ENCODE results near the gene CAMK2A. TPM values are rescaled to one million over a fixed set of nuclear protein-coding genes. Genes with fewer than 3 reads are reported as not detected.

The CAMK2A gene
- total RNA-seq, 4 donors from 2014 or later = 1.4 to 6.9 (median 3.6) TPM

DNA sequence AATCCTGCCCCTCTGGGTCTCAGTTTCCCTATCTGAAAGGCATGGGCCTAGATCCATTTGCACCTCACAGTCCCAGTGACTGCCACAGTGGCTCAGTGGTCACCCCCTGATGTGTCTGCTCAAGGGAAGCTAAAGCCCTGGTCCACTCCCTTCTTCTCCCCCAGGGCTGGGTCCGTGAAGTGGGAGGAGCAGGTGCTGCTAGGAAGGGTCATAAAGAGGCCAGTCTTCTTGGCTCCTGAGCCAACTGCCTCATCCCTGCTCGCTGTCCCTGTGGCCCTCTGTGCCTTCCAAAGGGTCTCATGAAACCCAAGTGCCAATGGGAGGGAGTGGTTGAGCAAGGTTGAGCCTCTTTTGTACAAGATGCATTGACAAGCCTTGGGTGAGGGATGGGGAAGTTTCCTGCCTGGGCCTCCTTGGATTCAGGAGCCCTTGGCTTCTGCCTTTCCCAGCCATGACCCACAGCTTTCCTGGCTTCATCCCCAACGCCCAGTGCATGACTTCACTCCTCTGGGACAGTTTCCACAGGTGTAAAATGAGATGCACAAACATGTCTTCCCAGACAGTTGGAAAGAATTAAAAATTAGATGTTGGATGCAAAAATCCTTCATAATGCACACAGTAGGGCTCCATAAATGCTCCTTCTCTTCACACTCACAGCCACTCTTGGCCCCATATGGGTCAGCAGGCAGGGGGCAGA is 101.3 kb downstream of the CAMK2A start:
- no peak for ATAC-seq
- Histone ChIP-seq H3K4me3 (no peak overlapping the region), H3K9me3 (no peaks in the 10 kb centered on the region), H3K36me3 (no peaks in the 10 kb centered on the region), H3K27me3 (peaks cover 44% of the 10 kb centered on the region), H3K27ac (no peak overlapping the region), H3K4me1 (peaks cover 0 to 8% (median 6%) of the 10 kb centered on the region in 3 donors)
- WGBS, 2 donors (ENCODE audit: low coverage in 1 of 2) = 40% methylated on average over 1 of the region's 3 CpGs; no CpG with 5 or more reads in 1 of the 2 donors
- TF ChIP-seq, protein P1, sequence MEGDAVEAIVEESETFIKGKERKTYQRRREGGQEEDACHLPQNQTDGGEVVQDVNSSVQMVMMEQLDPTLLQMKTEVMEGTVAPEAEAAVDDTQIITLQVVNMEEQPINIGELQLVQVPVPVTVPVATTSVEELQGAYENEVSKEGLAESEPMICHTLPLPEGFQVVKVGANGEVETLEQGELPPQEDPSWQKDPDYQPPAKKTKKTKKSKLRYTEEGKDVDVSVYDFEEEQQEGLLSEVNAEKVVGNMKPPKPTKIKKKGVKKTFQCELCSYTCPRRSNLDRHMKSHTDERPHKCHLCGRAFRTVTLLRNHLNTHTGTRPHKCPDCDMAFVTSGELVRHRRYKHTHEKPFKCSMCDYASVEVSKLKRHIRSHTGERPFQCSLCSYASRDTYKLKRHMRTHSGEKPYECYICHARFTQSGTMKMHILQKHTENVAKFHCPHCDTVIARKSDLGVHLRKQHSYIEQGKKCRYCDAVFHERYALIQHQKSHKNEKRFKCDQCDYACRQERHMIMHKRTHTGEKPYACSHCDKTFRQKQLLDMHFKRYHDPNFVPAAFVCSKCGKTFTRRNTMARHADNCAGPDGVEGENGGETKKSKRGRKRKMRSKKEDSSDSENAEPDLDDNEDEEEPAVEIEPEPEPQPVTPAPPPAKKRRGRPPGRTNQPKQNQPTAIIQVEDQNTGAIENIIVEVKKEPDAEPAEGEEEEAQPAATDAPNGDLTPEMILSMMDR (IDR thresholded peaks at IDR 0.05) = no peak
- TF ChIP-seq EP300 (IDR thresholded peaks at IDR 0.05) (no peak), POLR2AphosphoS5 (IDR thresholded peaks at IDR 0.05) (no peak), POLR2A (IDR thresholded peaks at IDR 0.05) (no peak)

DNA sequence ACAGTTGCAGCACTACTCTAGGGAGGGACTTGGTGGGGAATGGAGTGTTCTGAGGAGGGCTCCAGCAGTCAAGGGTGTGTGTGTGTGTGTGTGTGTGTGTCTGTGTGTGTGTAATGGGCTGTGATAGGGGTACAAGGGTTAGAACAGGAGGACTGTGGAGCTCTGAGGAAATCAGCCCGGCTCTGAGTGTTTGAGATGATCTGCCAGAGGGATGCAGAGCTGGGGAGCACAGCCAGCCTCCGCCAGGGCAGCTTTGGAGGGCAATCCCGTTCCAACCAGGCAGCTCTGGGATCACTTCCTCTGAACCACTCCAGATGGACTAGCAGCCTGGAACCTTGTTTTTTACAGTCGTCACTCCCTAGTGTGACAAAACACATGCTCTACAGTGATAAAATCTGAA is 102.7 kb downstream of the CAMK2A start:
- H3K4me3 ChIP-seq = no peak overlapping the region
- TF ChIP-seq POLR2A (IDR thresholded peaks at IDR 0.05) (no peak), POLR2AphosphoS5 (IDR thresholded peaks at IDR 0.05) (no peak)
- TF ChIP-seq, protein P1 (IDR thresholded peaks at IDR 0.05) = no peak
- H3K27me3 ChIP-seq = peaks cover 39% of the 10 kb centered on the region
- no peaks in the 10 kb centered on the region for H3K36me3 ChIP-seq
- peaks cover 0 to 15% (median 6%) of the 10 kb centered on the region in 3 donors for H3K4me1 ChIP-seq
- no peaks in the 10 kb centered on the region for H3K9me3 ChIP-seq
- no peak overlapping the region for H3K27ac ChIP-seq
- no peak for ATAC-seq
- WGBS, 2 donors (ENCODE audit: low coverage in 1 of 2) = 56 to 69% methylated on average over 3 to 4 of the region's 4 CpGs

DNA sequence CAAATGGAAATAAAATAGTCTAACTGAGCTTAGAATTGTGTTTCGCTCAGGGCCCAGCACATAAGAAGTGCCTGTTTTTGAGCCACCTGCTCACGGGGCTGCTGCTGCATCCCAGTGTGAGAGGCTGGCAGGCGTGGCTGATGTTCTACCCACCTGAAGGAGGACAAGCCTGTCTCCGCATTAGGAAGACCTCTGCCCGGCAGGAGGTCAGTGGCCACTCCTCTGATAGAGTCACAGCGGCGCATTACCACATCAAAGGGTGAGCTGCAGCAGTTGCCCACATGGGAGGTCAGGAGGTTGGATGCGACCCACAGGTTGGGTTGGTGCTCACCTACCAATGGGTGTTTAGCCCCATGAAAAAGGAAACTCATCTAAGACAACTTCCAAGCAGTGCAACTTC is 103.4 kb downstream of the CAMK2A start:
- Histone ChIP-seq H3K4me1 (peaks cover 0 to 23% (median 9%) of the 10 kb centered on the region in 3 donors), H3K9me3 (no peaks in the 10 kb centered on the region), H3K27me3 (peaks cover 34% of the 10 kb centered on the region), H3K36me3 (no peaks in the 10 kb centered on the region), H3K4me3 (no peak overlapping the region), H3K27ac (no peak overlapping the region)
- WGBS, 2 donors (ENCODE audit: low coverage in 1 of 2) = no CpG with 5 or more reads among the region's 8 CpGs
- no peak for ATAC-seq
- TF ChIP-seq POLR2AphosphoS5 (IDR thresholded peaks at IDR 0.05) (no peak), POLR2A (IDR thresholded peaks at IDR 0.05) (no peak), EP300 (IDR thresholded peaks at IDR 0.05) (no peak)
- TF ChIP-seq, protein P1 (IDR thresholded peaks at IDR 0.05) = no peak

DNA sequence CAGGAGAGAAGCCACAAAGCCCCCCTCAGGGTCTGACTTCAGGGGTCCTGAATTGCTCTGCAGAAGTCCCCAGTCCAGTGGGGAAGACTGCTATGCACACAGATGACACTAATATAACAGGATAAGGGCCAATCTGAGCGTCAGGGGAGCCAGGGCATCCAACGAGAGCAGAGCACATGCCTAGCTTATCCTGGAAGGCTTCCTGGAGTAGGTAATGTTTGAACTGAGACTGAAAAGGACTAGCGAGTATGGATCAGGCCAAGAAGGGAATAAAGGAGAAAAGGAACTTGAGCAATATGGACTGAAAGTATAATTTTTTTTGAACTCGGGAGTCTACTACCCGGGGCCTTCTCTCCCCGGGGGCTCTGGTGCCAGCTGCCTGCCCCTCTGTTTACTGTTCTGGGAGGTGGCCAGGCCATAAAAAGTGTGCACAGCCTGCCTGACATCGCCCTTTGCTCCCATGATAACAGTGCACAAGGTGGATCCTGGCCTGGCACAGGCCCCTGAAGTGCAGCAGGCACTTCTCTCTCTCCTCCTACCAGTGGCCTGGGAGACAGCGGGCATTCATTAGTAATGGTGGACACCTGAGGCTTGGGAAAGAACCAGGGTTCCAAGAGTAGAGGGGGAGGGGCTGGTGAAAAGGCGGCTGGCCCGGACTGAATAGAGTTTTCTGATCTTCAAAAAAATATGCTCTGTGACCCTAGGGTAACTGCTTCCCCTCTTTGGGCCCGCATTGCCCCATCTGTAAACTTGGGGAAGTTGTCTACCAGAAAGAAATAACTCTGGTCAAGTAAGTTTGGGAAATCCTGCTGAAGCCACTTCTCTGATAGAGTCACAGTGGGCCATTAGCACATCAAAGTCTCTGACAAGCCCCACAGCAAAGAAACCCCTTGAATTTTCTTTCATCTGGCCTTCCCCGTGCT is 104.3 kb downstream of the CAMK2A start:
- H3K27me3 ChIP-seq = peaks cover 26% of the 10 kb centered on the region

More for the DNA sequence above, 104.3 kb downstream of the CAMK2A start:
- Histone ChIP-seq H3K4me1 (peaks cover 0 to 29% (median 18%) of the 10 kb centered on the region in 3 donors), H3K36me3 (no peaks in the 10 kb centered on the region), H3K4me3 (no peak overlapping the region), H3K9me3 (no peaks in the 10 kb centered on the region), H3K27ac (no peak overlapping the region)
- whole genome bisulfite sequencing, 2 donors (ENCODE audit: low coverage in 1 of 2) = 70 to 91% methylated on average over 6 to 8 of the region's 12 CpGs
- ATAC-seq = no peak
- TF ChIP-seq POLR2AphosphoS5 (IDR thresholded peaks at IDR 0.05) = no peak
- no peak for TF ChIP-seq EP300 (IDR thresholded peaks at IDR 0.05)
- TF ChIP-seq, protein P1 (IDR thresholded peaks at IDR 0.05) = no peak

Measured in gastroesophageal sphincter (tissue), 4 donors.